ENCODE measurements around the gene KRT84. TPM values are rescaled to one million over a fixed set of nuclear protein-coding genes. Genes with fewer than 3 reads are reported as not detected.

KRT84 gene
- total RNA-seq, 1 experiment from 2014 or later: 0.15 TPM

DNA sequence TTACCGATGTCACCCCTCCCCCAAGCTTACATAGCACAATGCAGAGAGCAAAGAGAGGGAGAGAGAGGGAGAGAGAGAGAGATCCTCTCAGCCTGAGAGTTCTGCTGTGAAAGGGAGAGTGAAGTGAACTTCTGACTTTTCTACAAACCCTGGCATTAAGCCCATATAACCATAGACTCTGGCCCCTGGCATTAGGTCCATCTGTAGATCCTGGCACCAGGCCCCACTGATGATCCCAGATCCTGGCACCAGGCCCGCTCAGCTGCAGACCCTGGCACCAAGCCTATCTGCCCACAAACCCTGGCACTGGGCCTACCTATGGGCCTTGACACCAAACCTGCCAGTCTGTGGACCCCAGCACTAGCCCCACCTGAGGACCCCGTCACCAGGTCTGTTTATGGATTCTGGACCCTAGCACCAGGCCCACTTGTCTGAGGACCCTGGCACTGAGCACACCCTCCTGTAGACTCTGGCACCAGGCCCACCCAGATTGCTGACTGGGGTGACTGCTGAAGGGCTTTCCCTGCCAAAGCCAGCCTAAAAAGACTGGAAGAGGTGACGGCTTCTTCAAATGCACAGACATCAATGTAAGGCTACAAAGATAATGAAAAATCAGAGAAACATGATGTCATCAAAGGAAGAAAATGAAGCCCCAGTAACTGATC lies 49.7 kb downstream of the KRT84 start:
- no peaks in the 10 kb centered on the region for H4K20me1 ChIP-seq (ENCODE audit: low read length)
- no peak overlapping the region for H3K9ac ChIP-seq (ENCODE audit: low read length)
- no peaks in the 10 kb centered on the region for H3K9me2 ChIP-seq (replicated peaks; ENCODE audit: low read length)
- no peaks in the 10 kb centered on the region for H3K36me3 ChIP-seq (ENCODE audit: low read depth, low read length)
- BruUV-seq (replicated peaks): no TSS peak
- H3K79me2 ChIP-seq (ENCODE audit: low read length): no peaks in the 10 kb centered on the region
- TF ChIP-seq, protein P1, sequence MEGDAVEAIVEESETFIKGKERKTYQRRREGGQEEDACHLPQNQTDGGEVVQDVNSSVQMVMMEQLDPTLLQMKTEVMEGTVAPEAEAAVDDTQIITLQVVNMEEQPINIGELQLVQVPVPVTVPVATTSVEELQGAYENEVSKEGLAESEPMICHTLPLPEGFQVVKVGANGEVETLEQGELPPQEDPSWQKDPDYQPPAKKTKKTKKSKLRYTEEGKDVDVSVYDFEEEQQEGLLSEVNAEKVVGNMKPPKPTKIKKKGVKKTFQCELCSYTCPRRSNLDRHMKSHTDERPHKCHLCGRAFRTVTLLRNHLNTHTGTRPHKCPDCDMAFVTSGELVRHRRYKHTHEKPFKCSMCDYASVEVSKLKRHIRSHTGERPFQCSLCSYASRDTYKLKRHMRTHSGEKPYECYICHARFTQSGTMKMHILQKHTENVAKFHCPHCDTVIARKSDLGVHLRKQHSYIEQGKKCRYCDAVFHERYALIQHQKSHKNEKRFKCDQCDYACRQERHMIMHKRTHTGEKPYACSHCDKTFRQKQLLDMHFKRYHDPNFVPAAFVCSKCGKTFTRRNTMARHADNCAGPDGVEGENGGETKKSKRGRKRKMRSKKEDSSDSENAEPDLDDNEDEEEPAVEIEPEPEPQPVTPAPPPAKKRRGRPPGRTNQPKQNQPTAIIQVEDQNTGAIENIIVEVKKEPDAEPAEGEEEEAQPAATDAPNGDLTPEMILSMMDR (conservative IDR thresholded peaks at IDR 0.05; ENCODE audit: low read depth, low read length): no peak
- no peak for TF ChIP-seq EZH2 (IDR thresholded peaks at IDR 0.05; ENCODE audit: low read length, unreplicated experiment)
- TF ChIP-seq EZH2phosphoT487 (IDR thresholded peaks at IDR 0.05; ENCODE audit: borderline replicate concordance, low read length): no peak
- no peak for ATAC-seq
- DNase-seq: no peak
- no peak overlapping the region for H3K4me2 ChIP-seq (ENCODE audit: low read length)
- no peak overlapping the region for H3K27ac ChIP-seq (ENCODE audit: low read length)
- H2AFZ ChIP-seq (ENCODE audit: low read length): no peak overlapping the region
- no peaks in the 10 kb centered on the region for H3K9me3 ChIP-seq (ENCODE audit: low read length)
- ChIA-PET CTCF (no interaction called here), POLR2A (ENCODE audit: unreplicated experiment) (no interaction called here)
- H3F3A ChIP-seq (ENCODE audit: low read length, unreplicated experiment): no peaks in the 10 kb centered on the region
- intact Hi-C loops (cut with micrococcal nuclease): no loop called here
- H3K4me3 ChIP-seq (ENCODE audit: low read length): no peak overlapping the region
- no peaks in the 10 kb centered on the region for H3K27me3 ChIP-seq (ENCODE audit: low read length)
- no peaks in the 10 kb centered on the region for H3K4me1 ChIP-seq (ENCODE audit: insufficient read depth, low read length)

DNA sequence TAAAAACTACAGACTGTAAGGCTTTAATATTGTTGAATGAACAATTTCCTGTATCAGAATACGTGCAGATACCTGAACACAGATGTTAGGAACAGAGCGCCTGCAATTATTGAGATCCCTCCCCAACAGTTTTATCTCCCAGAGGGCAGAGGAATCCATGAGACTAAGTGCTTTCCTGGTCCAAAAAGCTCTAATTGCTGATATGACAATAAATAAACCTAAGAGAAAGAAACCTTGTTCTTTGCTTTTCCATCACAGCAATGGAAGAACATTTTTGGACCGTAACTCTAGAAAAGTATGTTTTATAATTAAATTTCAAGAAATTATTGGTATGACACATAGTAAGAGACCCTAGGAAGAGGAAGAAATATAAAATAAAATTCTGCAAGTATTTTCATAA lies 51.3 kb downstream of the KRT84 start:
- Histone ChIP-seq H3K27ac (ENCODE audit: low read length) (no peak overlapping the region), H3K79me2 (ENCODE audit: low read length) (no peaks in the 10 kb centered on the region), H3K27me3 (ENCODE audit: low read length) (no peaks in the 10 kb centered on the region), H3K9me2 (replicated peaks; ENCODE audit: low read length) (no peaks in the 10 kb centered on the region), H2AFZ (ENCODE audit: low read length) (no peak overlapping the region), H3F3A (ENCODE audit: low read length, unreplicated experiment) (no peaks in the 10 kb centered on the region), H3K4me3 (ENCODE audit: low read length) (no peak overlapping the region), H3K9ac (ENCODE audit: low read length) (no peak overlapping the region), H4K20me1 (ENCODE audit: low read length) (no peaks in the 10 kb centered on the region), H3K36me3 (ENCODE audit: low read depth, low read length) (no peaks in the 10 kb centered on the region), H3K4me2 (ENCODE audit: low read length) (no peak overlapping the region), H3K9me3 (ENCODE audit: low read length) (no peaks in the 10 kb centered on the region), H3K4me1 (ENCODE audit: insufficient read depth, low read length) (no peaks in the 10 kb centered on the region)
- TF ChIP-seq, protein P1 (conservative IDR thresholded peaks at IDR 0.05; ENCODE audit: low read depth, low read length): no peak
- TF ChIP-seq EZH2 (IDR thresholded peaks at IDR 0.05; ENCODE audit: low read length, unreplicated experiment): no peak
- TF ChIP-seq EZH2phosphoT487 (IDR thresholded peaks at IDR 0.05; ENCODE audit: borderline replicate concordance, low read length): no peak
- no peak for DNase-seq
- no peak for ATAC-seq
- intact Hi-C loops (cut with micrococcal nuclease): no loop called here
- ChIA-PET POLR2A (ENCODE audit: unreplicated experiment) (no interaction called here), CTCF (no interaction called here)
- no TSS peak for BruUV-seq (replicated peaks)

DNA sequence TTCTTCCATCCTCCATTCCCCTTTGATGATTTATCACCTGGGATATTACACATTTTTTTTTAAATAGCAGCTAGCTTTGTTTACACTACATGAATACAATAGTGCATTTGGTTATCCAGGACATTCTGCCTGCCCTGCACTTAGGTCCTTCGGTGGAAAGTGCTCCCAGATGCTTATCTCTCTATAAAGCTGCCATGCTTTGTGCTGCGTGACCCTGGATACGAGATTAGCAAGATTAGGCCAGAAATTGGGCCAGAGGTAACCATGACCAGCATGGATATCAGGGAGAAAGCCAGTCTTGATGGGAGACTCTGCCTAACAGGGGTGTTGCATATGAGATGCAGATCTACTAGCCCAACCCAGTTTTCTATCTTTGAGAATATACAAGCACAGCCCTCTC lies 52.1 kb downstream of the KRT84 start:
- TF ChIP-seq, protein P1 (conservative IDR thresholded peaks at IDR 0.05; ENCODE audit: low read depth, low read length): no peak
- TF ChIP-seq EZH2phosphoT487 (IDR thresholded peaks at IDR 0.05; ENCODE audit: borderline replicate concordance, low read length): no peak
- no peak for TF ChIP-seq EZH2 (IDR thresholded peaks at IDR 0.05; ENCODE audit: low read length, unreplicated experiment)
- ATAC-seq (no peak), DNase-seq (no peak)
- Histone ChIP-seq H3F3A (ENCODE audit: low read length, unreplicated experiment) (no peaks in the 10 kb centered on the region), H3K4me3 (ENCODE audit: low read length) (no peak overlapping the region), H4K20me1 (ENCODE audit: low read length) (no peaks in the 10 kb centered on the region), H3K9me3 (ENCODE audit: low read length) (no peaks in the 10 kb centered on the region), H2AFZ (ENCODE audit: low read length) (no peak overlapping the region), H3K9ac (ENCODE audit: low read length) (no peak overlapping the region), H3K9me2 (replicated peaks; ENCODE audit: low read length) (no peaks in the 10 kb centered on the region), H3K4me2 (ENCODE audit: low read length) (no peak overlapping the region), H3K27me3 (ENCODE audit: low read length) (no peaks in the 10 kb centered on the region), H3K27ac (ENCODE audit: low read length) (no peak overlapping the region), H3K79me2 (ENCODE audit: low read length) (no peaks in the 10 kb centered on the region), H3K36me3 (ENCODE audit: low read depth, low read length) (no peaks in the 10 kb centered on the region), H3K4me1 (ENCODE audit: insufficient read depth, low read length) (peaks cover under 1% of the 10 kb centered on the region)
- no TSS peak for BruUV-seq (replicated peaks)
- intact Hi-C loops (cut with micrococcal nuclease): no loop called here
- CTCF ChIA-PET: no interaction called here
- POLR2A ChIA-PET (ENCODE audit: unreplicated experiment): interaction anchor here (0.5 kb wide), 1 partner anchor 542 kb away, joined by 4 read pairs; no protein-coding TSS in a partner anchor

All from PC-3 (cell line).